GM21576 (cell line): ENCODE measurements around the gene CRYBG3.

Experiments
- ATAC-seq: cut with Tn5 transposase; IDR thresholded peaks from one replicate; pipeline ENCODE4 v1.9.1; 2021; ENCODE audit warnings: mild to moderate bottlenecking, moderate library complexity; ENCODE audit not compliant: unreplicated experiment

Gene CRYBG3

GRCh38 chr3:97970956-97971620 lies 149.3 kb downstream of the CRYBG3 start:
- no peak for ATAC-seq

DNA sequence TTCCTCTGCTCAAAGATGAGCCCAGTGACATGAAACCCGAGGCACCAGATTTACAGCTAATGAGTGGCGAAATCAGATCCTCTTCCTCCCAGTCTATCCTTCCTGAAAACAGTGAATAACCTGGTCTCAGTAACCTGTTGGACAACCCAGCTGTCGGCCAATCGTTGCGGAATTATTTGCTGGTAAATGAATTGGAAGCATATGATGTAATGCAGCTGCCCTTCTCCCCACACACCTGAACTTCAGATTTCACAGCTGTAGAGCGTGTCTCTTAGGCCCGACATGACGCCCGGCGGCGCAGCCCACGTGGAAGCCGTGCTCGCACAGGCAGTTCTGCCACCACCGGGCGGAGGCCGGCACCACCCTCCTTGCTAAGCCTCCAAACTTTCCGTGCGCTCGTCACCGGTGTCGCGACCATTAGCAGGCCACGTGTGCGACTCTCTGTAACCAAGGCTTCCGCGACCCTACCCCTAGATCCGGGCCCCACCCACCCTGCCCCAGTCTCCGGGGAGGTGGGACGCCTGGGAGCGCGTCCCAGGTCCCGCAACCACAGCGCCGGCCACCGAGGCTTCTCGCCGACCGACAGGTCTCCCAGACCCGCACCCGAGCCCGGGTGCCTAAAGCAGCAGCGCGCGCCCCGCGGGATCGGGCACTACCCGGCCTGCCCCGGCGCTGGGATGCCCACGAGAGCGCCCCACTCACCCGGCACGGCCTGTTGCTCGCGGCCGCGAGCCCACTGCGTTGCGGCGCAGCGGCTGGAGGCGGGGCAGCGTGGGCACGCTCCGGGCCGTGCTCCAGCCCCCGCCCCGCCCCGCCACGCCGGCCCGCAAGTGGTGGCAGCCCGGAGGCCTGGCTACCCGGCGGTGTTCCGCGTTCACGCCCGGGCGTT lies 150.1 kb downstream of the CRYBG3 start, which contains the start of gene RIOX2:
TSS of gene RIOX2 (minus strand) at position 753 of the 889 bp plus-strand sequence. CDS start 4,838 bp downstream, outside the sequence.
- peak; percentile 87 for ATAC-seq

- ATAC-seq, result no peak
These were observed 151.2 kb downstream of the CRYBG3 start for GRCh38 chr3:97972976-97973375.

- ATAC-seq, result no peak
These were observed 153.2 kb downstream of the CRYBG3 start for GRCh38 chr3:97974996-97975395.

GRCh38 chr3:97975466-97975865 lies 153.7 kb downstream of the CRYBG3 start:
- no peak for ATAC-seq

GRCh38 chr3:97979610-97980009 lies 157.8 kb downstream of the CRYBG3 start:
- no peak for ATAC-seq

- ATAC-seq, result no peak
These were observed 160.1 kb downstream of the CRYBG3 start for GRCh38 chr3:97981886-97982285.

GRCh38 chr3:97983933-97984491 lies 162.2 kb downstream of the CRYBG3 start:
- ATAC-seq, result no peak

- ATAC-seq, result no peak
These were observed 165.5 kb downstream of the CRYBG3 start for GRCh38 chr3:97987306-97987705.

GRCh38 chr3:97988784-97989568 lies 167.2 kb downstream of the CRYBG3 start:
- no peak for ATAC-seq

- no peak for ATAC-seq
These were observed 168.9 kb downstream of the CRYBG3 start for GRCh38 chr3:97990624-97991292.

DNA sequence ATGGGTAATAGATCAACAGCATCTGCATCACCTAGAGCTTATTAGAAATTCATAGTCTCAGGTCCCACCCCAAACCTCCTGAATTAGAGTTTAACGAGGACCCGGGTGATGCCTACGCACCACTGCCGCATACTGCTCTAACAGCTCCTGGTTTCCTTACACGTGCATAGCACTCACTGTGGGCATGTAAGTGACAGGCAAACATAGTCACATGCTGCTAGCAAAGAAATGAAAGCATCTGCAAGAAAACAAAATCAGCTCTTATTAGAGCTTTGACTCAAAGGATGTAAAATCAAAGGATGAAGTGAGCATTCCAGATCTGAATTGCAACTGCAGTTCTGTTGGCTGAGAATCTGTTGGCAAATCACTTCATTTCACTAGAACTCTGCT lies 169.5 kb downstream of the CRYBG3 start:
- no peak for ATAC-seq

- ATAC-seq, result no peak
These were observed 170.8 kb downstream of the CRYBG3 start for GRCh38 chr3:97992547-97993173.

- ATAC-seq, result no peak
These were observed 171.7 kb downstream of the CRYBG3 start for GRCh38 chr3:97993526-97993925.

DNA sequence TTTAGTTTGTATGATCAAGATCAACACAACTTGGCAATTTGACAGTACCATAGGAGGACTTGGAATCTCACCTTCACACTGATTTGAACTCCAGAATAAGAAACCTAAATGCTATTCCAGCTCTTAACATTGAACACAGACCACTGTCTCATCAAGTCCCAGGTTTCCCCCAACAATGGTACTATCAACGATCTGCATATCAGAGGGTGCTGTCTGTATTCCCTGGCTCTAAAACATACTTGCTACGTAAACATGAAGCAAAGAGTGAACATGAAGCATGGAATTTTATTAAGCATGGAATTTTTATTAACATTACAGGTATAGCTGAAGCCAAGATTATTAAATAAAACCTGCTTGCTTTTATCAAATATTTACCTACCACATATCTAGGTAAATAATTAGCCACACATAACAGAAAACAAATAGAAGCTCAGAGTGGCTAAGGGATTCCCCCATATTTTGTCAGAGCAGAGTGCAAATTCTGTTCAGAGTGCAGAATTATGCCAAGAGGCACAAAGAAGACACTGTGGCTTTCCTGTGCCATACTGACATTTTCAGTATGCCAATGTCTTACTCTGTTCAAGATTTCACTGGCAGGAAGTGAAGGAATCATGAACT lies 172.6 kb downstream of the CRYBG3 start:
- no peak for ATAC-seq
